Activated CD8-positive, alpha-beta memory T cell treated with anti-CD3 and anti-CD28 coated beads for 1 hour (primary cell): ENCODE measurements around the gene TNIK.

ENCODE experiments used
- DNase-seq, 2 donors: peaks; one replicate each; pipeline ENCODE4 v3.0.0-alpha.2; 2020; ENCODE audit warnings: low read depth in 1 of 2; ENCODE audit errors: extremely low read depth in 1 of 2

Gene TNIK

DNA sequence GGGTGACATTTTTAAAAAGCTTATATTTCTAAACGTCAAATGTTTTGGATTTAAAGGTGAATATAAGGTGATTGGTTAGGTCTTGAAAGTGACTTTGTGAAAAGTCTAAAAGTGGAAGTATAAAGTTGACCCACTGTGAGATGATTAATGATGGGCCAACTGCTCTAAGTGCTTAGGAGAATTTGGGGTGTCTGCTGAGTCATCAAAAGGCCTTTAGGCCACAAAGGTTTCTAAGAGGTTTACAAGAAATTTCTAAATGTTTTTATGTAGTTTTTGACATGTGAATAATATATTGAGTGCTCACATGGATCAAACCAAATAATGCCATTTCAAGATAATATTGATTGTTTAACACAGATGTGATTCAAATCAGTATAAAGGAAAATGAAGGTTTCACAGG lies 394.5 kb downstream of the TNIK start:
- no peak for DNase-seq

DNA sequence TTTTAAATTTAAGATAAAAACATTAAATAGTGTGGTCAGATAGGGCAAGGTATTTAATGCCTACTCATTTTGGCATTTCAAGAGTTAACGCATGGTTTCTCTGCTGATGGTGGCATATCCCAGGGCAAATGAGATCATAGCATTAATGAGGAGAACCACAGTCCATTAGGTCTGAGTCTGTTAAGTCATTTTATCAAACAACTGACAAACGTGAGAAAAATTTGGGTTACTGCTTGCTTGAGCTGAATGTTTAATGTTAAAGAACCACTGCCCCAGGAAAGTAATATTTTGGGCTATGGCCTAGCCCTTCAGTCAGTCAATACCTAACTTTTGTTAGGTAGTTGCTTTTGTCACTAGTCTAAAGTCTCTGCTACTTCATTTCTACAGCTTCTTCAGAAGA lies 395.7 kb downstream of the TNIK start:
- no peak for DNase-seq

- DNase-seq, result no peak
Observed at GRCh38 chr3:171061749-171062148, 398.5 kb downstream of the TNIK start.

GRCh38 chr3:171059978-171060377 lies 400.2 kb downstream of the TNIK start:
- DNase-seq, result no peak

DNA sequence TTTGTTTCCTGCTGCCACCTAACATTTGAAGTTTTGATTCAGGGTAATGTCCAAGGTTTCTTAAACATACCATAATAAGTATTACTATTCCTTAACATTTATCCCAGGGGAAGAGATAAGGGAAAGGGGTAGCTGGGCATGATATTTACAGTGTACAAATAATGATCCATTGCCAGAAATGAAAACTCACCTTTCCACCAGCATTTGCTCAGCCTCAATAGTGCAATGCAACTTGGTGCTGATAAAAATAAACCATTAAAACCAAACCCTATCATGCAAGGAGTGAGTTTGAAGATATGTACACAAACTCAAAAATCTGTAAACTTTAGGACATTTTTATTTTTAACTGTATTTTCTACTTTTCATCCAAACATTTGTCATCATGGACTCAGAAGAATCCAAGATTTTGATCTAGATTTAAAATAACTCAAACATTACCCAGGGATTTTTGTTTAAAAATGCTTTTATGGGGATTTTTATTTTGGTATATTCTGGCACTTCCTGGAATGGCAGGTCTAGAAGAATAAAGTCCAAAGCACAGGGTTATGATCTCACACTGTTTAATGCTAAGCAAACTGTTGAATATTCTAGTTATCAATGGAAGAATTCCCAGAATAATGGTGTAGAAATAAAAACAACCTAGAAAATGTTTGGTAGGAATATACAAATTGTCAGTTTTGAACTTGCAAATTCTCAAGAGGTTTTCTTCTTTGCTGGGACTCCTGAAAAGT lies 401.2 kb downstream of the TNIK start:
- DNase-seq, result no peak

GRCh38 chr3:171058058-171058457 lies 402.1 kb downstream of the TNIK start:
- no peak for DNase-seq

GRCh38 chr3:171057072-171057471 lies 403.1 kb downstream of the TNIK start:
- no peak for DNase-seq

DNA sequence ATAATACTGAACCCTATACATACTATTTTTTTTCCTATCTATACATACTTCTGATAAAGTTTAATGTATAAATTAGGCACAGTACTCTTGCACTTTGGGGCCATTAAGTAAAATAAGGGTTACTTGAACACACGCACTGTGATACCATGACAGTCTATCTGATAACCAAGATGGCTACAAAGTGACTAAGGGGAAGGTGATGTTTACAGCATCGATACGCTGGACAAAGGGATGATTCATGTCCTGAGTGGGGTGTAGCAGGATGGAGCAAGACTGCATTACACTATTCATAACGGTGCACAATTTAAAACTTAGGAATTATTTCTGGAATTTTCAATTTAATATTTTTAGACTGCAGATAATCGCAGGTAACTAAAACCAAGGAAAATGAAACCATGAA lies 403.7 kb downstream of the TNIK start:
- no peak for DNase-seq

- DNase-seq, result no peak
Observed at GRCh38 chr3:171055336-171056178, 404.6 kb downstream of the TNIK start.

GRCh38 chr3:171054921-171055320 lies 405.3 kb downstream of the TNIK start:
- no peak for DNase-seq

DNA sequence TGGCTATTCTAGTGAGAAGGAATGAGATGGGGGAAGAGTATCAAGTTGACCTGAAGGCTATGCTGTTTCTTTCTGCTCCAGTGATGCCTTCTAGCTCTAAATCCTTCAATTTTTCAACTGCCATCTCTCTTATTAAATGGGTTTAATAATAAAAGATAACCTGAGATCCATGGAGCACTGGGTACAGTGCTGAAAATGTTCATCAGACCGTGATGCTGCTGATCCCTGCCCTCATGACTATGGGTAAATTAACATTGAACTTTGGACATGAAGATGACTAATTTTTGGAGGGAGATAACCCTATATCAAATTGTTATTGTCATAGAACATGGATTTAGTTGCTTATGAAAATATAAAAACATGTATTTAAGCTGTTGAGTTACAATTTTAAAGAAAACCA lies 406.0 kb downstream of the TNIK start:
- DNase-seq, result no peak

- no peak for DNase-seq
Observed at GRCh38 chr3:171049861-171050444, 410.3 kb downstream of the TNIK start.

DNA sequence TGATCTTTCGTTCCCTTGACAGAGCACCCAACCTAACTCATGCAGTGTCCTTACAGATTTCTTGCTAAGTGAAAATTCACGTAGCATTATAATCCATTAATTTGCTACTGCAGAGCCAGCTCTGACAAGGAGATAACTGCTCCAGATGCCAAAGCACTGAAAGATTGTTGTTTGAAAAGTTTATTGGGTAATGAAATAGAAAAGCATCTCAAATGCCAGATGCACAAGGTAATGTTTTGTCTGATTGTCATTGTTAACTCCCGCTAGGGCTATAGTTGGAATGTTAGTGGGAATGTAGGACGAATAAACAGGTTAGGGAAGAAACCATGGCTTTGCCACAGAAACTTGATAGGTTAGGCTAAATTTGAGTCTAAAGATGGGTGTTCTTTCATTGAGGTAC lies 413.4 kb downstream of the TNIK start:
- no peak for DNase-seq

- no peak for DNase-seq
Observed at GRCh38 chr3:171044835-171045793, 415.1 kb downstream of the TNIK start.

GRCh38 chr3:171044384-171044783 lies 415.8 kb downstream of the TNIK start:
- no peak for DNase-seq

DNA sequence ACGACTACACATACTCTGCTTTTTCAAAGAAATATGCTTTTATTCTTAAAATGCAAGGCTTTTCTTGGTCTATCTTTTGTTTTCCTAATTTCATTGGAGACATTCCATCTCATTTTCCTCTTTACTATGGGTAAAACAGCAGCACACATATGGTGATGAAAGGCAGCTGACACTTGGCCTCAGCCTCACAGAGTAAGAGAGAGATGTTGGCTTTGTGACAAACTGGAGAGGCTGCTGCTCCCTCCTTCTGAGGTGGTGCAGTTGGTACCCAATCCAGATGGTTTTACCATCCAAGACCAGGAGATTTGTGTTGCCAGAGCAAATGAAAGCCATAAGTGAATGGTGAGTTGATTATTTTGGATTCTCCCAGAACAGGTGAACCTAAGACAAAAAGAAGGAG lies 420.5 kb downstream of the TNIK start:
- DNase-seq, result no peak

DNA sequence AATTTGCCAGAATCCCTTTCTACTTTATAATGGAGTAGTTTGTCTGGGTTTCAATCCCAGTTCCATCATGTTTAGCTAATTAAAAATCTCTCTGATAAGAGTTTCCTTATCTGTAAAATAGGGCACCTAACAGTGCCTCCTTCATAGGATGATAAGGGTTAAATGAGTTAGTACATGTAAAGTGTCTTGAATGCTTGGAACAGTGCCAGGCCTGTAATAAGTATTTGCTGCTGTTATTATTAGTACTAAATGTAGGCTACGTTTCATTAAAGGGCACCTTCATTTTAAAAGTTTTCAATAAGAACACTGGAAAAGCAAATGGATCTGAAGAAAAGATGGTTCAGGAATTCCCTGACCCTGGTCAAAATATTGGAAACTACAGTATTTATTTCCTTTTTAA lies 421.9 kb downstream of the TNIK start:
- DNase-seq, result no peak

DNA sequence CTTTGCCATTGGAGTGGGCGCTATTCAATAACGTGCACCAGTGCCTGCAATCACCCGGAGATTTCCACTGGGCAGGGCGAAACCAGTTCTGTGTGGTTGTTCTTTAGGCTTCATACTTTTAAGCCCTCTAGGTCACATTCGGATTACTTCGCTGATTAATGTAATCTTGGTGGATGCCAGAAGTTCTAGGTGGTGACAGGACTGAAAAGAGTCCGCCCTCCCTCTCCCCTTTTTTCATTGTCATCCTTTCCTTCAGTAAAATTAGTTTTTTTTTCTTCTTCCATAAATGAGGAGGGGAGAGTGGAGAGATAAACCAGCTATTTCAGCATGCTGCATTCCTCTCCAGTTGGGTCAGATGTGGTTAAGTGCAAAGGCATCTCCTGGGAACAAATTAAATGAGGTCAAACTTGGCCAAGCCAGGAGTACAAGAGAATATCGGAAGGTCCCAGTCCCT lies 431.4 kb downstream of the TNIK start:
- DNase-seq, result no peak

DNA sequence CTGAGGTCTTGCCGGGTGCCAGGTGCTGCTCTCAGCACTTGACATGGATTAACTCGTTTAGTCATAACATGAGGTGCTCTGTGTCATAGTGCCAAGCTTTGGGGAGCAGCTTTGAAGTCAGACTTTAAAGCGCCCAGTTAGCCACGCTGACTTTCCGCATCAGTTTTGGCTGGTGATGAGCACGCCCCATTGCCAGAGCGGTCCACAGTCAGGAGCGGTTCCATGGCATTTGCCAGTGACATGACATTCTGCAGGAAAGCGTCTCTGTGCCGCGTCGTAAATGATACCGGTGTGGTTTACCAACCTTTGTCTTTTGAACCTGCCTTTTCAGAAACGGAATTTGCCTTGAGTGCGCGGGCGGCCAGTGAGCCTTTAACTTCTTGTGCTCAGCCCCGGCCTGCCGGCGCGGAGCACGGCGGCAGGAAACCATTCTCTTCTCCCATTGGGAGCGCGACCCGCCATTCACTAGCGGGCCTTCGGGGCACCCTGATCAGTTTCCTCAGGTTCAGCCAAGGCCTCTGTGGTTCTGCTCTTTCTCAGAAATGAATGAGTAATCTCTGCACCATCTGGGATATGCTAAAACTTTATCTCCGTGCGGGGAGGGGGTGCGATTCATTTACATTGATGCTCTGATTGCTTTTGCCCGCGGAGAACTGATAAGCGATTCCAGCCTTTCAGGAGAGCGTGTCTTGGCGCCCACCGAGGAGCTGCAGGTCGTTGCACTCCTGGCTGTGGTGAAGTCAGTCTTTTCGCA lies 432.0 kb downstream of the TNIK start:
- DNase-seq, result no peak
